IPS DF 4.7 (cell line): Measurements from ENCODE around the gene MUS81.
"Not testable (repeated sequence)": the region's sequence is repeated elsewhere in the genome, so short reads cannot be mapped to it uniquely, and the experiment has no call there.

Source experiments
- DNase-seq: peaks from one replicate; pipeline ENCODE4 v3.0.0-alpha.2; 2013; ENCODE audit warnings: low spot score; ENCODE audit errors: extremely low read depth

Gene MUS81

DNA sequence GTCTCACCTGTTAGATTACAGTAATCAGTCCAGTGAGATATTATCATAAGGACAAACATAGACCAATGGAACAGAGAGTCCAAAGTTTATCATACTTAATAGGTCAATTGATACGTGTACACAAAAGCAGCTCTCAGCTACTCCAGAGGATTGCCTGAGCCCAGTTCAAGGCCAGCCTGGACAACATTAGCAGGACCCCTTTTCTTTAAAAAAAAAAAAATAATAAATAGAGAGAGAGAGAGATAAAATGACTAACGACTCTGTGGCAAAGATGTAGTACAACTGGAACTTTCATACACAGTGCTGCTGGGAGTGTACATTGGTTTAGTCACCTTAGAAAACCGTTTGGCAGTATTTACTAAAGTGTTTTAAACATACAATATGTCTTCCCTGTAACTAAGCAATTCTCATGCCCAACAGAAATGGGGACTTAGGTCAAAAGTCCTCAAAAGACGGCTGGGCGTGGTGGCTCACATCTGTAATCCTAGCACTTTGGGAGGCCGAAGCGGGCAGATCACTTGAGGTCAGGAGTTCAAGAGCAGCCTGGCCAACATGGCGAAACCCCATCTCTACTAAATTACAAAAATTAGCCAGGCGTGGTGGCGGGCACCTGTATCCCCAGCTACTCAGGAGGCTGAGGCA is 15.9 kb upstream of the MUS81 start:
- no peak for DNase-seq

- no peak for DNase-seq
Observed at GRCh38 chr11:65847746-65848145, 12.5 kb upstream of the MUS81 start.

- not testable (repeated sequence) for DNase-seq
Observed at GRCh38 chr11:65848693-65849092, 11.5 kb upstream of the MUS81 start.

GRCh38 chr11:65849366-65849765 is 10.9 kb upstream of the MUS81 start:
- no peak for DNase-seq

DNA sequence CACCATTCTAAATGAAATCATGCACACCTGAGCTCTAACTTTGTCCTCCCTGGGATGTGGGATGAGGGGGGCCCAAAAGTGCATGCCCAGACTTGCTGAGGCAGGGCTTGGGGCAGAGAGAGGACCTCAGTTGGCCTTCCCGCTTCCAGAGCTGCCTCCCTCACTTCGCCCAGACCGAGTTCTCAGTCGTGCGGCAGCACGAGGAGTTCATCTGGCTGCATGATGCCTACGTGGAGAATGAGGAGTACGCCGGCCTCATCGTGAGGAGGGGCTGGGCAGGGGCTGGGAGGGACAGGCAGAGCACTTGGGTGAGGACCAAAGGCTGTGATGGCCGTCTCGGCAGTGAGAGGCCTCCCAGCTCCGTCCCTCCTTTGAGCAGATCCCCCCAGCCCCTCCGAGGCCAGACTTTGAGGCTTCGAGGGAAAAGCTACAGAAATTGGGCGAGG is 10.4 kb upstream of the MUS81 start:
- no peak for DNase-seq

DNA sequence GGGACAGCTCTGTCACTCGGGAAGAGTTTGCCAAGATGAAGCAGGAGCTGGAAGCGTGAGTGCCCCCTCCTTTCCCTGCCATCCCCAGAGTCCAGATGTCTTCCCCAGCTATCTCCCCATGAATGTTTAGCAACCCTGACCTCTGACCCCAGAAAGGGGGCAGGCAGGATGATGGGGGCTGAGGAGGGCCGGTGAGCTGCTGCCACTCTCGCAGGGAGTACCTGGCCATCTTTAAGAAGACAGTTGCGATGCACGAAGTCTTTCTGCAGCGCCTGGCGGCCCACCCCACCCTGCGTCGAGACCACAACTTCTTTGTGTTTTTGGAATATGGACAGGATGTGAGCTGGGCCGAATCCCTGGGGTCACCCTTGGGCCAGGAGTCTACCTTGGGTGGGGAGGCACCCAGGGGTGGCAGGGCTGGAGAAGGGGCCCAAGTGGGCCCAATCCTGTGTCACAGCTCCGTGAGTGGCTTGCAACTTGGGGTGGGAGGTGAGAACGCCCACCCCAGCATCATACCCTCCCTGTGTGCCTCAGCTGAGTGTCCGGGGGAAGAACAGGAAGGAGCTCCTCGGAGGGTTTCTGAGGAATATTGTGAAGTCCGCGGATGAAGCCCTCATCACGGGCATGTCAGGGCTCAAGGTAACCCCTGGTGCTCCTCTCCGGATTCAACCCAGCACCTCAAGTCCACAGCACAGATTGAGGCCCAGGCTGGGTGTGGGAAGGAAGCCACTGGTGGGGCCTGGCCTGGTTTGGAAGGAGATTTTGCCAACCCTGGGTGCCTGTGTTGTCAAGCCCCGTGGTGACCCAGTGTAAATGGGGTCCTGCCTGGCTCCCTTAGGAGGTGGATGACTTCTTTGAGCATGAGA is 9.8 kb upstream of the MUS81 start:
- no peak for DNase-seq

DNA sequence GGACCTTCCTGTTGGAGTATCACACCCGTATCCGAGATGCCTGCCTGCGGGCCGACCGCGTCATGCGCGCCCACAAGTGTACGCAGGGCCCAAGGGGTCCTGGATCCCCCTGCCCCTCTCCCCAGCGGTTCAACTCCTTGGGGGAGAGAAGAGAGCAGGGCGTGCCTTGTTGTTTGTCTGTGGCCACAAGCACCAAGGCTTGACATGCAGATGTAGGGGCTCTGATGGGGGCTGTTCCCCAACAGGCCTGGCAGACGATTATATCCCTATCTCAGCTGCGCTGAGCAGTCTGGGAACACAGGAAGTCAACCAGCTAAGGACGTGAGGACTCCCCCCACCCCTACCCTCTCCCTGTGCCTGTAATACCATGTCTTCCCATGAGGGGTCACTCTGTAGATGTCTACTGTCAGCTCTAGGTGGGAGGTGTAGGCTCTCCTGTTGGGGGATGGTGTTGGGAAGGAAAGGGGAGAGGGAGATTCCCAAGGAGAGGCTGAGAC is 9.1 kb upstream of the MUS81 start:
- DNase-seq, result no peak

DNA sequence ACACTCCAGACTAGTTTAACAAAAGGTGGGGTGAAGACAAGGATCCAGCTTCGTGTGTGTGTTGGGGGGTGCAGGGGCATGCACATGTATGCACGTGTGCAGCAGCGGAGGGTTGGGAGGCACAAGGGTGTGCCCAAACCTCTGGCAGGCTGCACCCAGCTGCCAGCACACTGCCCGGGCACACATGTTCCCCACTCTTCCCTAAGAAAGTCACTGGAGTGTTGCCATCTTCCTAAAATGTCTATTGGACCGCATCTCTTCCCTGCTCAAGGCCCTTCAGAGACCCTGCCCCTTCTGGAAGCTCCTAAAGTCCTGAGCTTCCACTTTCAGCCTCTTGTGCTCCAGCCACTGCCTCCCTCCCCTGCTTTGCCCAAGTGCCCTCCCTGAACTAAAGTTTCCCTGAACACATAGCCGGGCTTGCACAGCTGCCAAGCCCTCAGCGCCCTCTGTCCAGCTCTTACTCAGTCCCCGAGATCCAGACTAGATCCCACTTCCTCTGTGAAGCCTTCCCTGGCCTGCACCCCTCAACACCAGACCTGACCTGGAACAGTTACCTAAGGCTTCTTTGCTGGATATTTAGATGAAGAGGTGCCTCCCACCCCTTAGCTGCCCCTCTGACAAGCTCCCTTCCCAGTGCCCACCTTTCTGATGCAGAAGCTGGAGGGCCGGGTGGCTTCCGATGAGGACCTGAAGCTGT is 8.3 kb upstream of the MUS81 start:
- no peak for DNase-seq

DNA sequence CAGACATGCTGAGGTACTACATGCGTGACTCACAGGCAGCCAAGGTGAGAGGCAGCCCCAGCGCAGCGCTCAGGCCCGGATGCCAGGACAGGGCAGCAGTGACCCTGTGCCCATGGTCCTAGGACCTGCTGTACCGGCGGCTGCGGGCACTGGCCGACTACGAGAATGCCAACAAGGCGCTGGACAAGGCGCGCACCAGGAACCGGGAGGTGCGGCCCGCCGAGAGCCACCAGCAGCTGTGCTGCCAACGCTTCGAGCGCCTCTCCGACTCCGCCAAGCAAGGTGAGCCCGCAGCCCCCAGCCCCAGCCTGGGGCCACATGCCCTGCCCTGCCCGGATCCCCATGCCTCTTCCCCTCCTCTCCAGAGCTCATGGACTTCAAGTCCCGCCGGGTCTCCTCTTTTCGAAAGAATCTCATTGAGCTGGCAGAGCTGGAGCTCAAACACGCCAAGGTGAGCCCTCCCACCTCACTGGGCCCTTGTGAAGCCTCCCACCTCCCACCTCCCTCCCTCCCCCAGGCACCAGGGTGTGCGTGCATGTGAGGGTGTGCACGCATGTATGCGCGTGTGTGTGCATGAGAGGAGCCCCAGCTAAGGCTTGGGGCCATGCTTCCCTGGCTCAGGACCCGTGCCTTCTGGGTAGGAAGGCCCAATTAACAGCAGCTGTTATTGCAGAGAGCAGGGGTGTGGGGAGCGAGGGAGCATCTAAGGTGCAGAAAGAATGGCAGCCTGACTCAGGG is 7.6 kb upstream of the MUS81 start:
- no peak for DNase-seq

GRCh38 chr11:65853246-65853979 is 6.8 kb upstream of the MUS81 start:
- DNase-seq, result no peak

- DNase-seq, result no peak
Observed at GRCh38 chr11:65854161-65854592, 6.1 kb upstream of the MUS81 start.

GRCh38 chr11:65854852-65855837 is 5.1 kb upstream of the MUS81 start:
- no peak for DNase-seq

DNA sequence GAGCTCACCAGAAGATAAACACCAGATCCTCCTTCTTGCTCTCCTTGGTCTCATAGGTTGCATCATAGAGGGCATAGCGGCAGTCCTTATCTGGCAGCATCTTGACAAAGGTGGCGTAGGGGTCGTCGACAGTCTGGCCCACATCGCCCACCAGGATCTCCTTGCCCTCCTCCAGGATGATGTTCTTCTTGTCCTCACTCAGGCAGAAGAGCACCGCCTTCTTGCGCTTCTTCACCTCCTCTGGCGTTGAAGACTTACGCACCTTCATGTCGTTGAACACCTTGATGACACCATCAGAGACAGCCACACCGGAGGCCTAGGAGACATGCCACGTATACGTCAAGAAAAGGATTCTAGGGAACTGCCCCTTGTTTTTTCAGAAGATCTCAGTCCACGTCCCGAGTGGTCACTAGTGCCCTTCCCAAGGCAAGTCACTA is 4.3 kb upstream of the MUS81 start:
- no peak for DNase-seq

DNA sequence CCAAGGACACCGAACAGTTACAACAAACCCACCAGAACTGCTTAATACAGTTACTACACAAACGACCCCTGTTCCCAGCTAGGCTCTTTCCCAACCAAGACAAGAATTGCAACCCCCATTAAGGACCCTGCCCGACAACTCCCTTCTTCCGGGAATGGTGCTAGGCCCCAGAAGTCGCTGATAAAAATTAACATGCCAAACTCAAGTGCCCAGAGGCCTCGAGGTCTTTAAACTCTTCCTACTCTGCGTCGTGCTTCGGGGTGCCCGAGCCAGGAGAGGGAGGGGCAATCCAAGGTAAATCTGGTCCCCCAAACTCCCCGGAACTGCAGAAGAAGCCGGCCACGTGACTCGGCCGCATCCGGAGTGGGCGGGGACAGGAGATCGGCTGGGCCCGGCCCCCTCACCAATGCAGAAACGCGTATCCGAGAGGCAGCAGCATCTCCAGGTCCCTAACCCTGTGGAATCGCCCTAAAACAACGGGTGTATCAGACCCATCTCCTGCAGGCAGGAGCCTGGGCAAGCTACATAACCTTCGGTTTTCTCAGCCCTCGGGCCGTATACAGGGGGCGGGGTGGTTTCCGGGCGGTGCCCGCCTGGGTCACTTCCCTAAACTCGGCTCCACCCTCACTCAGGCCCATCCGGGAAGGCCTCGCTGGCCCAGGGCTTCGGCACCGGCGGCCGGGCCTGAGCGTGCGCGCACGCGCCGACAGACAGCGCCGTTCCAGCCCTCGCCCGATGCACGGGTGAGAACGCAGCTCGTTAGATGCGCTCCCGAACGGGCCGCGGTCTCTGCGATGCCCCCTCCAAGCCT is 3.3 kb upstream of the MUS81 start:
- no peak for DNase-seq

DNA sequence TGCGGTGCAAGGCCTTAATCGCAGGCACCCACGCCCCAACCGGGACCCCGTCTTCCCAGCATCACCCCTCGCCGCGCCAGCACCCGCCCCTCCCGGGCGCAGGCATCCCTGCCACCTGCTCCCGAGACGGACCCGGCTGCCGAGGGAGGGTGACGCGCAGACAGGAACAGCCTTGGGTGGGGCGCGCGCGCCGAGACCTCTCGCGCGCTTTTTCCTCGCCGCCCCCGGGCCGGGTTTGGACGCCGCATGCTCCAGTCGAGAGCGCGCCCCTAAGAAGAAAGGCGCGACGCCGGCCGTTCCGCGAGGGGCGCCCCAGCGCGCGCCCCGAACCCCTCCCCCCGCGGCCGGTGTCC is 2.8 kb upstream of the MUS81 start:
- DNase-seq, result no peak

GRCh38 chr11:65857853-65858680 is 2.2 kb upstream of the MUS81 start, which contains the start of gene CFL1:
CFL1 (minus strand) TSS chr11:65858180; CDS start chr11:65858099, 81 bp downstream.
- DNase-seq, result no peak

DNA sequence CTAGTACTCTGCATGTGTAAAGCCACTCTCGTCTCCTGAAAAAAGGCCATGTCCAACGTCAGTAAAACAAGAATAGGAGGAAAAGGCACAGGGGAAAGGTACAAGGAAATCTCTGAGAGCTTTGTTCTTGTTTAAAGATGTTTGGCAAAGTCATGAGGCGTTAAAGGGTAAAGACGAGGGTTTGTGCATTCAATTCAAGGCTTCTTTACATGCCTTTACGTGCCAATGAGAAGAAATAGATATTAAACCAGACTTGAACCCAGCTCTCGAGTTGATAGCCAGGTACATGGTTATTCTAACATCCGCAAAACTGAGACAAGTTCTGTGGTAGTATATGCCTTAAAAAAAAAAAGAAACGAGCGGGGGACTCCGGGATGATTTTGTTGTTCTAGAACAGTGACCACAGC is 1.5 kb upstream of the MUS81 start:
- DNase-seq, result no peak
